HG03066 (cell line): ENCODE data around the gene OPHN1.

ENCODE experiments used
- ATAC-seq: cut with Tn5 transposase; IDR thresholded peaks from one replicate; pipeline ENCODE4 v1.9.1; 2021; ENCODE audit warnings: low read depth; ENCODE audit not compliant: unreplicated experiment

Gene OPHN1

DNA sequence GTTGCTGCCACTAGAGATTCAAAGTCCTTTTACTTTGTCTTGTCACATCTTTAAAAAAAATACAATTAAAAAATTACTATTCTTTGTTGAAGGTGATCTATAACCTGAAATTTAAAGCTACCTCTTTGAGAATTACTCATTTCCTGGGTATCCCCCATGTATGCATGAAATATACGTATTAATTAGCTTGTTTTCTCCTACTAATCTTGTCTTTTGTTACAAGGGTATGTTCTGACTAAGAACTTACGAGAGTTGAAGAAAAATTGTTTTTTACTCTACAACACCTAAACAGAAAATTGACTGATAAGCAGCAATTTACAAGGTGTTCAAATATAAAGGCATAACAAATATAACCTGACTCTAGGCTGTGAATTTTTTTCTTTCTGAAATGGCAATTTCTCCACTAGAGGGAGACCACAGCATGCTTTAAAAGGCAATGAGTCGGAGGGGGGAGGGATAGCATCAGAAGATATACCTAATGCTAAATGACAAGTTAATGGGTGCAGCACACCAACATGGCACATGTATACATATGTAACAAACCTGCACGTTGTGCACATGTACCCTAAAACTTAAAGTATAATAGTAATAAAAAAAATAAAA lies 249.6 kb downstream of the OPHN1 start:
- no peak for ATAC-seq

DNA sequence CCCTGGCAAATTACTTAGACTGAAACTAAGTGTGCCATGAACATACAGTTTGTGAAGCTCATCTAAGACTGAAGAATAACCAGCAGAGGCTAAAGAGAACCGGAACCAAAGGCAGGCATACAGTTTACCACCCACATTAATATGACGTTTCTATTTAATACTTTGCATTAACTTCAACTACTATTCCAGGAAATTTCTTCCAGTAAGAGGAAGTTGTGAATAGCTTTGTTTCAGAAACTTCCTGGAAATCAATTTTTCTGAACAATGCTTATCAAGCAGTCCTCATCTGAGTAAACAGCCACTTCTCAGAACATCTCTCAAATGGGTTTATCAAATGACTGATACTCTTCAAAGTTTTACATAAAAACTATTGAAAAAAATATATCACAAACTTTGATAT lies 252.7 kb downstream of the OPHN1 start:
- ATAC-seq: no peak

DNA sequence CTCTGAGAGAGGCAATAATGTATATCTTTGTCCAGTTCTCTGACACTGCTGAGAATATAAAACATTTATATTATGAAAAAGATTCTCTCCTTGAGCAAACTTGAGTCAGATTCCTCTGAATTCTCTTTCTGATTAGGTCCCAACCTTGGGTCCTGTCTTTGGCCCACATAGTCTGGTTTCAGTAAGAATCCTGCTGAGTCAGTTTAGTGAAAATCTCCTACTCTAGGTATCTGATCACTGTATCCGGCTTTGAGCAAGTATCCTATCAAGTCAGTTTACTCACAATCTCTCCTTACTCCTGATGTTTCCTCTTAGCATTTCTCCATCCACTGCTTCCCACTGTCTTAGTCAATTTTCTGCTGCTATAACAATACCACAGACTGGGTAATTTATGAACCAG lies 253.9 kb downstream of the OPHN1 start:
- ATAC-seq: no peak

DNA sequence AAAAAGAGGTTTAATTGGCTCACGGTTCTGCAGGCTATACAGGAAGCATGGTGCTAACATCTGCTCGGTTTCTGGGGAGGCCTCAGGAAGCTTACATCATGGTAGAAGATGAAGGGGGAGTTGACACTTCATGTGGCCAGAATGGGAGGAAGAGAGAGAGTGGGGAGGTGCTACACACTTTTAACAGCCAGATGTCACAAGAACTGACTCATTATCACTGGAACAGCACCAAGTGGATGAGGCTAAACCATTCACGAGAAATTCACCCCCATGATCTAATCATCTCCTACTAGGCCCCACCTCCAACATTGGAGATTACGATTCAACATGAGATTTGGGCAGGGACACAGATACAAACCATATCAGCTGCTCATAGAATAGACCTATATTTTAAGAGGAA lies 255.8 kb downstream of the OPHN1 start:
- ATAC-seq: no peak

DNA sequence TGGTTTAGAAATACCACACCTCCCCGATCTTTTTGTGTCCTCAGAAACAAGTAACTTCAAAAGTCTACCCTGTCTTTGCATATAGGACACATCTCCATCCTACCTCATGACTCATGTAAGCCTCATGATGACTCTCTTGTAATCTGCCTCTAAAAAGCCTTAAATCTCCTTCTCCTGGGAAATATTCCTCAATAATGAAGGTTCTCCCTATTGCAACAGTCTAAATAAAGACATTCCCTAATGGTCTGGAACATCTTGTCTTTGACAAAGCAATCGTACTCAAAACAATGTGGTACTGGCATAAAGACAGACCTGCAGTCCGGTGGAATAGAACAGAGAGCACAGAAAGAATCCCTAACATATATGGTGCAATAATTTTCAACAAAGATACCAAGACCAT lies 257.7 kb downstream of the OPHN1 start:
- ATAC-seq: no peak

DNA sequence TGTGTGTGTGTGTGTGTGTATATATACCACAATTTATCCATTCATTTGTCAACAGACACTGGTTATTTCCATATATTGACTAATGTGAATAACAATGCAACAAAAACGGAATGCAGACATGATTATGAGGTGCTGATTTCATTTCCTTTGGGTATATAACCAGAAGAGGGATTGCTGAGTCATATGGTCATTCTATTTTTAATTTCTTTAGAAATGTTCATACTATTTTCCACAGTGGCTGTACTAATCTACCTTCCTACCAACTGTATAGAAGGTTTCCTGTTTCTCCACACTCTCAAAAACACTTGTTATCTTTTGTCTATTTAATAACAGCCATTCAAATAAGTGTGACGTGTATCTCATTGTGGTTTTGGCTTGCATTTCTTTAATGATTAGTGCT lies 269.9 kb downstream of the OPHN1 start:
- no peak for ATAC-seq

DNA sequence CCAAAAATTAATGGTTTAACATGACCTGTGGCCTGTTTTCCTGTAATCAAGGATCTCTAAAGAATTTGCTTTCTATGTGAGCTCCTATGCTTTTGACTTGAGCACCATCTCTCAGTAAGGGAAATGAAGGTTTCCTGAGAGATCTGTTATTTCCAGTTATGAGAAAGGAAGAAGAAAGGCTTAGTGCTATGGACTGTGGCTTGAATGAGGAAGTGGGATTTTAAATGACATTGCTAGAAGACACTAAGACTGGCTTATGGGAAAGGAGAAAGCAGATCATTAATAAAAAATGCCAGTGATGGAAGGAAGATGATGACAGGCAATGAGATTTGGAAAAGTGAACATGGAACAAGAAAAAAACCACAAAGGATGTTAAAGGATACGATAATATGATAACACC lies 285.4 kb downstream of the OPHN1 start:
- ATAC-seq: no peak

DNA sequence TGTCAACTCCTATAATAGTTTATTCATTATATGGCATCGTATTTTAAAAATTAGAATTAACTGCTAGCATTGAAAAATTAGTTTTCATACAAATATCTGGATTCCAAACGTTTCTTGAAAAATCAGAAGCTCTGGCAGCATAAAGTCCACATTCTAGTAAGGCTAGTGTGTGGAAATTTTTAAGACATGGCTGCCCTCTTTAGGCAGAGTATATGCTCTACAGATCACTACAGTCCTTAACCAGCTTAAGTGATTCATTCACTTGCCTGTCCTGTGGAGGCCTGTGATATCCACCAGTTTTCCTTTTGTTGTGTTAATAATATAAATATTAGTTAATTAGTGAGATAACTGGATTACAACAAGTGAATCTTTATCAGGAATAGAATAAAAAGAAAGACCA lies 287.2 kb downstream of the OPHN1 start:
- ATAC-seq: no peak

DNA sequence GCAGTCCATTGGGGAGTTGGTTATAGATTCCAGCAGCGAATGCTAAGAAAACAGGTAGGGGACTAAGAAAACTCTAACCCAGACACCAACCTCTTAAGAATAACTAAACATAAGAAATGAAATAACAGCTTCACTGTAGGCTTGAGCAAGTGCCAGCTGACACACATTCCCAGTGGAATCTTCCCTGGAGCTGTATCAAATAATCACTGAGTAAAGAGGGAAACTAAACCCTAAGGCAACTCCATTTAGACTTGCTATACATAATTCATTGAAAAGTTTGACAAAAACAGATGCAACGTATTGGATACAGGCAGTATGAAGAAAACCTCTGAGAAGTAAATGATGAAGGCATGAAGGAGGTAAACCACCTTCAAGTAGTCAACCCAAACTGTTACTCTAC lies 293.5 kb downstream of the OPHN1 start:
- no peak for ATAC-seq

DNA sequence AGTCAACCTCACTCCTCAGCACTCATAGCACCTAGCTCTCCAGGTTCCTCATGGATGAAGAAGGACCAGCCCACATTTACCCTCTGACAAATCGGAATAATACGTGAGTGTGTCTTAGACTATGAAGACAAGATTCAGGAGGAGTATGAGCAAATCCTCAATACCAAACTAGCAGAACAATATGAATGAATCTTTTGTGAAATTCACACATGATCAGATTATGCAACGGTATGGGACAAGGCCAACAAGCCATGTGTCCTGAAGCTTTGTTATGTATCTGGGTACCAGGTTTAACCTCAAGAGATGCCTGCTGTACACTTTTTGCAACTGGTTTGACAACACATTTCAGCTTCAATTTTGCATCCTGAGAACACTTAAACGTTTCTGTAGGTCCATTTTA lies 300.1 kb downstream of the OPHN1 start:
- ATAC-seq: no peak

DNA sequence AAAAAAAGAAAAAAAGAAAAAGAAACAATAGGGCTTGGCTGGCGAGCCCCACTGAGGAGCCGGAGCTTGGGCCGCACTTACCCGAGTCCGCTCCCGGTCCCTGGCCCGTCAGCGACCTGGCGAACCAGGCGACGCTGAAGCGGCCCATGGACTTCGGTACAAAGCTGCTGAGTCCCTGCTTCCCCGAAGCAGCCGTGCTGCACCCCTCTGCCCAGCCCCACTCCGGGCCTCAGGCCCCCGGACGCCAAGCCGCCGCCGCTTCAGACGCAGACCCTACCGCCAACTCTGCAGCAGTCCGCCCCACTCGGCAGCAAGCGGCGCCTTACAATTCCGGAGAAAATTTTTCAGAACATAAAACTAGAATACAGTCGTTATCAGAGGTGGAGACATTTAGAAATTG lies 300.5 kb downstream of the OPHN1 start:
- ATAC-seq: no peak

DNA sequence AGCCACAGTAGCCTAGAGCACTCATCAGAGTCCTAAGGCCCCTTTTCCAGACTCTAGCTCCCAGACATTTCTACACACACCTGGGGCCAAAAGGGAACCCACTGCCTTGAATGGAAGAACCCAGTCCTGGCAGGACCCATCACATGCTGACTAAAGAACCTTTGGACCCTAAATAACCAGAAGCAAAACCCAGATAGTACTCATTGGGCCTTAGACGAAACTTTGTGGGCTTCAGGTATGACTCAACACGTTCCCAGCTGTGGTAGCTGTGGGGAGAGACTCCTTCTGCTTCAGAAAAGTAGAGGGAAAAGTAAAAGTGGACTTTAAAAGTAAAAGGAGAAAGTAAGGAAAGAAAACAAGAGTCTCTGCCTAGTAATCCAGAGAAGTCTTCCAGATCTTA lies 311.5 kb downstream of the OPHN1 start:
- no peak for ATAC-seq

DNA sequence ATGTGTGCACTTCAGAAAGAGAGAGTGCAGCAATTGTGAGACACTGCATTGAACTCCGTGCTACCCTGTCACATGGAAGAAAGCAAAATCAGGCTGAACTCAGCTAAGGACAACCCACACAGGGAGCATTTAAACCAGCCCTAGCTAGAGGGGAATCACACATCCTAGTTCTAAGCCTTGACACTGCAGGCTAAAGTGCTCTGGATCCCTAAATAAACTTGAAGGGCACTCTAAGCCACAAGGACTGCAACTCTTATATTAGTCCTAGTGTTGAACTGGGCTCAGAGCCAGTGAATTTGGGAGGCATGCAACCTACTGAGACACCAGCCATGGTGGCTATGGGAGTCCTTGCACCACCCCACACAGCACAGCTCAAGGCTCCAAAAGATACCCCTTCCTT lies 311.9 kb downstream of the OPHN1 start:
- no peak for ATAC-seq

DNA sequence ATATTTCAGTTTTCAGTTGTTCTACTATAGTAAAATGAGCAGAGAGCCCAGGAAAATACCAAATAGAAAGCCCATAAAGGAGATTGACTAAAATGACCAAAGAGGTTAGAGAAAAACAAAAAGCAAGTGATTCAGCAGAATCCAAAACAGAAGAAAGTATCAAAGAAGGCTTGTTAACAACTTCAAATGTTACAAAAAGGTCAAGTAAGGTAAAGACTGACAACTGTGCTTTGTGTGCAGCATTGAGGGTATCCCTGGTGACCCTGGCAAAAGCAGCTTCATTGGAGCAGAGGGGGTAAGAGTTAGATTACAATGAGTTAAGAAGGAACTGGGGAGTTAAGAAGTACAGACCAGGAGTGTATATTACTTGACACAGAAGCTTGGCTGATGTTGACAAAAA lies 317.9 kb downstream of the OPHN1 start:
- ATAC-seq: no peak

DNA sequence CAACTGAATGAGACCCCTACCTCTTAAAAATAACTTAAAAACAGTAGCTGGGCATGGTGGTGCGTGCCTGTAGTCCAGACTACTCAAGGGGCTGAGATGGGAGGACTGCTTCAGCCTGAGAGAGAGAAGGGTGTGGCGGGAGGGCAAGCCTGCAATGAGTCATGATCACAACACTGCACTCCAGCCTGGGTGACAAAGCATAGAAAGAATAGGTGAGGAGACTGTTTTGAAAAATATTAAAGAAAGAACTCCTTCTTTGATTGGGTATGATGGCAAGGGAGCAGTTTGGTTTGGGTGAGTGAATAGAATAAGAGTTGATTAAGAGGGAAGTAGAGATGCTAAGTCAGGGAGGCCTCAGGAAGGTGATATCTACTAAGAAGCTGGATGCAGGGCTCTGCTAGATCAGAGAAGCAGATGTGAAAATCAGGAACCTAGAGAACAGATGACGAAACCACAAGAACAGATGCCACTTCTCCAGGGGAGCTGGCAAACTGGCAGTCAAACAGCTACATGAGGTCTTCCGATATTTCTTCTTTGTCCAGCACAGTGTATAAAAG lies 318.6 kb downstream of the OPHN1 start:
- ATAC-seq: no peak

DNA sequence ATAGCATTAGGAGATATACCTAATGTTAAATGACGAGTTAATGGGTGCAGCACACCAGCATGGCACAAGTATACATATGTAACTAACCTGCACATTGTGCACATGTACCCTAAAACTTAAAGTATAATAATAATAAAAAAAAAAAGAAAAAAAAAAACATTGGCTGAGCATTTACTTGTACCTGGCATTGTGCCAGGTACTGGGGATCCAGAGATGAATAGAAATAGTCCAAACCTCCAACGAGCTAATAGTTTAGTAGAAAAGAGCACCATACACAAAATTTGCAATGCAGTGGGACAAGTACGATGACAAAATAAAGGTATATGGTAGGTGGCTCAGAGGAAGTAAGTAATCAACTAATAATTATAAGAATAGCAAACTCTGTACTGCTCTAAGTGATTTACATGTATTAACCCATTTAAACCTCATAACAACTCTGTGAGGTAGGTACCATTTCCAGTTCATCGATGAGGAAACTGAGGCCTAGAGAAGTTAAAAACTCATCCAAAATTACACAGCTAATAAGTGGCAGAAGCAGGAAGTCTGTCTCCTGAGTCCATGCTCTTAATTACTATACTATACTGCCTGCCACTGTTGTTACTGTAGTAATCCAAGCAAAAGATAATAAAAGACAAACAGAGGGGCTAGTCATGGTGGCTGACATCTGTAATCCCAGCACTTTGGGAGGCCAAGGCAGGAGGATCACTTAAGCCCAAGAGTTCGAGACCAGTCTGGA lies 319.3 kb downstream of the OPHN1 start:
- no peak for ATAC-seq

DNA sequence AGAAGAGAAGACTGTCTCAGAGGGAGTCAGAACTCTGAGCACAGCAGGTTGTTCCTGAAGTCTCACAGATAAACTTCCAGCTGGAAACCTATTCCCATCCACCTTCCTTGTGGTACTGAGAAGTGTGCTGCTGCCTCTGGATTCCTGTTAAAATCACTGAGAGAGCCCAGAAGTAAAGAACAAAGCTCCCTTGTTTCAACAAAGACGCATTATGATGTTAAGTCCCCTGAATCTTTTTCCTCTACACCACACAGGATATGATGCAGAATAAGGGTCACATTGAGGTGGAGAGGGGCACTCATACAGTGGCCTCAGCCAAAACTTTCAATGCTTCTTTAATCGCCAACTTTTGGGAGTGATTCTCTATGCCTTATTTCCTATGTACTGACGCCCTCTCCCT lies 321.0 kb downstream of the OPHN1 start:
- no peak for ATAC-seq

DNA sequence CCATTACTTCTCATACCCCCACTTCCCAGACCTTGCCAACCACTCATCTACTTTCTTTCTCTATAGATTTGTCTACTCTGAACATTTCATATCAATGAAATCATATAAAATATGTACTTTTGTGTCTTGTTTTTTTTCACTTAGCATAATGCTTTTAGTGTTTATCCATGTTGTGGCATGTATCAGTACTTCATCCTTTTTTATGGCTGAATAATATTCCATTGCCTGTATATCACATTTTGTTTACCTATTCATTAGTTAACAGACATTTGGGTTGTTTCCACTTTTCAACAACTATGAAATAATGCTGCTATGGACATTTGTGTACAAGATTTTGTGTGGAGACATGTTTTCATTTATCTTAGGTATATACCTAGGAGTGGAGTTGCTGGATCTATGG lies 324.1 kb downstream of the OPHN1 start:
- no peak for ATAC-seq

DNA sequence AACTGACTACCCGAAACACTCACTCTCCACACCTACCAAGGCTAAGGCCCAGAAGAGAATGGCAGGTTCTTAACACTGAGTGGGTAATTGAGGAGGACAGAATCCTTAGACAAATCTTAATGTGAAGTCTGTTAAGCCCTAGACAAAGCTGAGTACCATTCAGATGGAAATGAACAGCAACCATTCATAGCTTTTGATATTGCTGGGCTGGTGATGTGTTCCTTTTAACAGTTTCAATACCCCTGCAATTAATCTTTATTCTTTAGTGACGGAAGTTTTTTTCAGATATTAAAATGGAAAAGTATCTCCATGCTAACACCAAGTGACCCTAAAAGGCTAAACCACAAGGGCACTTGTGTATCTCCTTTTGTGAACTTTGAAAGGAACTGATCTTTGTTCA lies 334.9 kb downstream of the OPHN1 start:
- no peak for ATAC-seq

DNA sequence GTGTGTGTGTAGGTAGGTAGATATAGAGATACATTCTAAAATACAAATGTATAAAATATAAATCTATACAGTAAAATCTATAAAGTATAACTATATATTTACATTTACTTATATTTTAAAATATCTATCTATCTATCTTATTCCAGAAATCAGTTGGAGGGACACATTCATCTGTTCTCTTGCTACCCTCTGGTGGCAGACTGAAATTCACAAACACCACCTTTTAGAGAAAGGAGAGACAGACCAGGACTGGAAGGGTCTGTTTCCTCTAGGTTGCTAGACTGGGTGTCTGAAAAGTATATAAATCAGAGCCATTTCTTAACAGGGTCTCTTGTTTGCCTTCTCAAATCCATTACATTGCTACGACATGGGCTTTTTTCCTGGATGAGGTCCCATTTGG lies 343.0 kb downstream of the OPHN1 start:
- ATAC-seq: no peak

DNA sequence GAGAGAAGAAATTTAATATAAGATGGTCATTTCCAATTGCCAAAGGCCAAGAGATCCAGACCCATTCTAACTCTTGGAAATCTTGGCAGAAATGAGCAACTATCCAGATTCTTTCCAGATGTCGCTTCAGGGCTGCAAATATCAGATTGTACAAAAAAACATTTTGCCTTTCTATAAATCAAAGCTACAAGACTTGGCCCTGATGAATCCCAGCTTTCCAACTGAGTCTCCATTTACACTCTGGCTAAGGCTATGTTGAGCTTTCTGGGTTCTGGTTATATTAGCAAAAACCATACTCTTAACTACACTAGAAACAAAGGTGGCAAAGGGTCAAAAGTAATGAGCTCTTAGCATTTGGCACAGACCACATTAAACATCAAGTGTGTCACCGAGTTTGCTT lies 345.8 kb downstream of the OPHN1 start:
- ATAC-seq: no peak

DNA sequence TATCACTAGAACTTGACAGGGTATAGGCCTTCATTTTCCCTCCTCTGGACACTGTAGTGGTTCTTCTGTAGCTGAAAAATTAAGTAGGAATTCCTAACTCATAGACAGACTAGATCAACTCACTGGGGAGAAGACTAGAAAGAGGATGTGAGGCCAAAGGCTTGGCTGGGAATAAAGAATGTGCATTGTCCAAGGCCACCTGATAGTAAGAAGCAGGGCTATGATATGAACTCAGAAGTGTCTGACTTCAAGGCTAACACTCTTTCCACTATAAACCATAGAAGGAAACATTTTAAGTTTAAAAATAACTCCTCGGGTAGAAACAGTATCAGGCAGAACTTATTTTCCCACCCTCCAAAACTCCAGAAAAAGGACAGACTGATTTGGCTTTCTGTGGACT lies 346.6 kb downstream of the OPHN1 start:
- ATAC-seq: no peak
